Amniotic epithelial cell (primary cell): Measurements from ENCODE around the gene DDAH2.
A peak's percentile ranks its signal among the peaks of the same experiment; 100 is the strongest.

Experiments
- DNase-seq: peaks from one replicate; pipeline ENCODE4 v3.0.0-alpha.2; 2010; ENCODE audit warnings: low read depth

Gene DDAH2

GRCh38 chr6:31730631-31731086 is 1.6 kb upstream of the DDAH2 start:
- DNase-seq: no peak

GRCh38 chr6:31729979-31730630 is 1.0 kb upstream of the DDAH2 start:
- DNase-seq: peak; percentile 67

DNA sequence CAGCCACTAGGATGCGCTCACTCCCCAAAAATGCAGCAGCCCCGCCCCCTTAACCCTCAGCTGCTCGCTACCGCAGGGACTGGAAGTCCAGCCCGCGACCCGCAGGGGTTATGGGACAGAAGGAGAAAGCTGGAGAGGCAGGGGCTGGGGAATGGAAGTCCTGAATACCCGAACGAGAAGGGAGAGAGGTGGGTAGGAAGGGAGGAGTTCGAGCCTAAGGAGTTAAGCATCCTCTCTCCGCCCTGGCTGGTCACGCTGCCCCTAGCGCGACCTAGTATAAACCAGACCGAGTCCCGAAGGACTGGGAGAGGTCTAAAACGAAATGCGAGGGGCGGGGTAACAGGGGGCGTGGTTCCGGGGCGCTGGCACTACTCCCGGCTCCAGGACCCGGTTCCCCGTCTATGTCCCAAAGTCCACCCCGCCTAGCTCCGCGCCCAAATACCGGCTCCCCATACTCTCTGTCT is 448 bp upstream of the DDAH2 start:
- peak; percentile 81 for DNase-seq

GRCh38 chr6:31727717-31728671 is 1.1 kb downstream of the DDAH2 start:
- DNase-seq: no peak

DNA sequence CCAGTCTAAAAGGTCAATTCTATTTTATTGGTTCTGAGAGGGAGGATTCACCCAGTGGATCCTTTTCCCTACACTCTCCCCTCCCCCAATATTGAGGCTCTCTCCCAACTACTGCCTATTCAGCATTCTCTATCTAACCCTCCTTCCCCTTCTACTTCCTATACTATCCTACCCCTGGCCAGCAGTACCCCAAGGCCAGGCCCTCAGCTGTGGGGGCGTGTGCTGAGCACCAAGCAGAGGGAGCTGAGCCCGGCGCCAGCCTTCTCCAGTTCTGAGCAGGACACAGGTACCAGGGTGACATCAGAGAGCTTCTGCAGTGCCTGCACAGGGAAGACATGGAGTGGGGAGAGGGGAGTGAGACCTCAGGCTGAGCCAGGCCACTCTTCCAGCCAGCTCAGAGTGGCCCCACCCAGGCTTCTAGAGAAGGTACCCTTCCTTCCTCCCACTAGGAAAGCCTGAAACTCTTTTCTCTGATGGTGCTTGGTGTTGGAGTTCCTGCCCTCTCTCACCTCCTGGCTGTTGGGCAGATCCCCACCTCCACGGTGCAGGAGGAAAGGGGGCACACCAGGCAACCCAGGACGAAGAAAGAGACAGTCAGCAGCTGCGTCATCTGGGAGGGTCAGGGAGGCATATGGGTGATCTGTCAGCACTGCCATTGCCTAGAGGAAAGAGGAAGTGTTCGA is 1.9 kb downstream of the DDAH2 start:
- no peak for DNase-seq

DNA sequence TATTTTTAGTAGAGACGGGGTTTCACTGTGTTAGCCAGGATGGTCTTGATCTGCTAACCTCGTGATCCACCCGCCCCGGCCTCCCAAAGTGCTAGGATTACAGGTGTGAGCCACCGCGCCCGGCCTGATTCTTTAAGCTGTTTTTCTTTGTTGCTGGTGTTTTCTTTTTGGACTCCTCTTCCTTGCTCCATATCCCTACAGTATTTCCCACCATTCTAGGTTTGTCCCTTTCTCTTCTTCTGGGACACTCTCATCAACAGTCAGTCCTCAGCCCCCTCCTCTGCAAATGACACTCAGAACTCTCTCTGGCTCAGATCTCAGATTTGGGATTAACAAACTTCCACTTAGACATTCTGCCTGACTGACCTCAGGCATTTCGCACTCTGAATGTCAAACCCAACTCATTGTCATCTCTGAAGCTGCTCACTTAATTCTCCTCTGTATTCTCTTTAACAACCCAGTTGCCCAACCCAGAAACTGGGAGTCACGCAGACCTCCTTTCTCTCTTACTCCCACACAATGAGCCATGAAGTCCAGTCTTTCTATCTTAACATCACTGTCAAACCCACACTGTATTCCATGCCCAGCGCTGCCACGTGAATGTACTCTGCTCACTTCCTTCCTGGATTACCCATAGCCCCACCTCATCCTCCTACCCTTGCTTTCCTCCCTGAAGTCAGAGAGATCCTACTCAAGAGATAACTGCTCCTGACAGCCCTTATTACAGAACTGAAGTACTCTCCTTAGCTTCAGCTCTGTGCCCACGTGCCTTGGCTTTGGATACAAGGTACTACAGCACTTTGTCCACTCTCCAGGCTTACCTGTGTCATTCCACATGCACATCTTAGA is 3.4 kb downstream of the DDAH2 start:
- DNase-seq: peak; percentile 90

- DNase-seq: no peak
Observed at GRCh38 chr6:31723980-31724691, 5.0 kb downstream of the DDAH2 start.

DNA sequence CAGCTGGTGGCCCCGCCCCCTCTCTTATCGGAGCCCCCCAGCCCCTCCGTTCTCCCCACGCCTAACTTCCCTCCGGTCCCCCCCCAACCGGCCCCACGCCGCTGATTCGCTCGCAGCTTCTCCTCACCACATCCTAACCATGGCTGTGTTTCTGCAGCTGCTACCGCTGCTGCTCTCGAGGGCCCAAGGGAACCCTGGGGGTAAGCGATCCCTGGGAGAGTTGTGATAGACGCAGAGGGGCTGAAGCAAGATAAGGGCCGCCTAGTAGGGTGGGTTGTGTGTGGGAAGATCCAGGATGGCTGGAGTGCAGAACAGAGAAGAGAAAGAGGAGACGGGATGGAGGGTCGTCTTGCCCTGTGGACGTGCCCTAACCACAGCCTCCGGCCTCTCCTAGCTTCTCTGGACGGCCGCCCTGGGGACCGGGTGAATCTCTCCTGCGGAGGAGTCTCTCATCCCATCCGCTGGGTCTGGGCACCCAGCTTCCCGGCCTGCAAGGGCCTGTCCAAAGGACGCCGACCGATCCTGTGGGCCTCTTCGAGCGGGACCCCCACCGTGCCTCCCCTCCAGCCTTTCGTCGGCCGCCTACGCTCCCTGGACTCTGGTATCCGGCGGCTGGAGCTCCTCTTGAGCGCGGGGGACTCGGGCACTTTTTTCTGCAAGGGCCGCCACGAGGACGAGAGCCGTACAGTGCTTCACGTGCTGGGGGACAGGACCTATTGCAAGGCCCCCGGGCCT is 5.7 kb downstream of the DDAH2 start, which contains the start of gene MPIG6B:
Gene MPIG6B (plus strand): TSS at position 129 of the 735 bp plus-strand sequence. CDS start 11 bp downstream, at position 140.
- no peak for DNase-seq

- DNase-seq: no peak
Observed at GRCh38 chr6:31722173-31722572, 6.9 kb downstream of the DDAH2 start.

- no peak for DNase-seq
Observed at GRCh38 chr6:31721351-31722020, 7.6 kb downstream of the DDAH2 start, which contains the start of gene LY6G6C. TSS of gene LY6G6C (minus strand) at chr6:31721746. CDS start at chr6:31721679, 67 bp downstream.

- DNase-seq: no peak
Observed at GRCh38 chr6:31720196-31720770, 8.8 kb downstream of the DDAH2 start.

GRCh38 chr6:31719001-31719400 is 10.1 kb downstream of the DDAH2 start:
- DNase-seq: no peak

- DNase-seq: no peak
Observed at GRCh38 chr6:31718265-31718664, 10.8 kb downstream of the DDAH2 start.

DNA sequence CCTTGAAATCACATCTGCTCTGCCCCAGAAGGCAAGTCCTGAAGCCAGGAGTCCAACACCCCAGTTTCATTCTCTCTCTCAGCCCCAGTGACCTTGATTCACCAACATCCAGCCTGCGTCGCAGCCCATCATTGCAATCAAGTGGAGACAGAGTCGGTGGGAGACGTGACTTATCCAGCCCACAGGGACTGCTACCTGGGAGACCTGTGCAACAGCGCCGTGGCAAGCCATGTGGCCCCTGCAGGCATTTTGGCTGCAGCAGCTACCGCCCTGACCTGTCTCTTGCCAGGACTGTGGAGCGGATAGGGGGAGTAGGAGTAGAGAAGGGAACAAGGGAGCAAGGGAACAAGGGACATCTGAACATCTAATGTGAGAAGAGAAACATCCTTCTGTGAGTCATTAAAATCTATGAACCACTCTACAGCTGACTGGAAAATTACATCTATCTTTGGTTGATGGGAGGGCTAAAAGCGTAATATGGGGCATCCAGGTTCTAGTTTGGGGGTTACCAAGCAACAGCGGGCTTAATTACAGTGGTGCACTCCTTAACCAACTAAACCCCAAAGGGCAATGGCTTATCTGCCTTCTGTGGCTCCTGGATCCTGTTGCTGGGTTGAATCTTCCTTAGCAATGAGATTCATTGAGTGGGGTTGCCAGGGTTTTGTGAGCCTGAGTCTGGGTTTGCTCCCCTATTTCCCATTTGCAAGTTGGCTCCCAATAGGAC is 11.4 kb downstream of the DDAH2 start:
- no peak for DNase-seq

DNA sequence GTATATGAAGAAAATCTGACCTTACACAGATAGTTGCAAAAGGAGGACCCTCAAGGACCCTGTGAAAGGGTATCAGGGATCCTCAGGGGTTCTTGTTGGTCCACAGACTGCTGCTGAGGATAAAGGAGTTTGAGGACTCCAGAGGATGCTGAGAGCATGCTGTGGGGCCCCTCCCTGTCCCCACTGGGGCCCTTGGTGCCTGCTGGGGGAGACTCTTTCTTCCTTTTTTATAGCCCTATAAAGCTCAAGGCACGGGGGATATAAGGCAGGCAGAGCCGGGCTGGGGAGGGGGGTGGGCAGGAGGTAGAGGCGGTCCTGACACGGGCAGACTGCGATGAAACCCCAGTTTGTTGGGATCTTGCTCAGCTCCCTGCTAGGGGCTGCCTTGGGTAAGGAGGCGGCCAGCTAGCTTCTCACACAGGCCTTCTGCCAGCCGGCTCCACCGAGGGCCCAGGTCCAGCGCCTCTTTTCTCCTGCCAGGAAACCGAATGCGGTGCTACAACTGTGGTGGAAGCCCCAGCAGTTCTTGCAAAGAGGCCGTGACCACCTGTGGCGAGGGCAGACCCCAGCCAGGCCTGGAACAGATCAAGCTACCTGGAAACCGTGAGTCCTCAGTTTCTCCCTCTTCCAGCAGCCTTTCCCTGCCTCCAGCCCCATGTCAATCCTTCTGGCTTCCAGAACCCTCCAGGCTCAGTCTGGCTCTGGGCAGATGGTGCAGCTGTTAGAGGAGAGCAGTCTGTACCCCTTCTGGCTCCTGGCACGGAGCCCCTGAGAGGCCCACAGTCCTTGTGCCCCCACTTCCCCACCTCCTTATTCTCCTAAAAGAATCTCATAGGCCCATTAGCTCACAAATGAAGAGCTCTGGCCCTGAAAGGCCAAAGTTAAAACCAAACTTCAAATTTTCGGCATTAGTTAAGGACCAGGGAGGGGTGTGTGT is 13.8 kb downstream of the DDAH2 start, which contains the start of gene LY6G6D:
Gene LY6G6D (plus strand): TSS at position 327 of the 937 bp plus-strand sequence. CDS start 8 bp downstream, at position 335.
- DNase-seq: no peak

DNA sequence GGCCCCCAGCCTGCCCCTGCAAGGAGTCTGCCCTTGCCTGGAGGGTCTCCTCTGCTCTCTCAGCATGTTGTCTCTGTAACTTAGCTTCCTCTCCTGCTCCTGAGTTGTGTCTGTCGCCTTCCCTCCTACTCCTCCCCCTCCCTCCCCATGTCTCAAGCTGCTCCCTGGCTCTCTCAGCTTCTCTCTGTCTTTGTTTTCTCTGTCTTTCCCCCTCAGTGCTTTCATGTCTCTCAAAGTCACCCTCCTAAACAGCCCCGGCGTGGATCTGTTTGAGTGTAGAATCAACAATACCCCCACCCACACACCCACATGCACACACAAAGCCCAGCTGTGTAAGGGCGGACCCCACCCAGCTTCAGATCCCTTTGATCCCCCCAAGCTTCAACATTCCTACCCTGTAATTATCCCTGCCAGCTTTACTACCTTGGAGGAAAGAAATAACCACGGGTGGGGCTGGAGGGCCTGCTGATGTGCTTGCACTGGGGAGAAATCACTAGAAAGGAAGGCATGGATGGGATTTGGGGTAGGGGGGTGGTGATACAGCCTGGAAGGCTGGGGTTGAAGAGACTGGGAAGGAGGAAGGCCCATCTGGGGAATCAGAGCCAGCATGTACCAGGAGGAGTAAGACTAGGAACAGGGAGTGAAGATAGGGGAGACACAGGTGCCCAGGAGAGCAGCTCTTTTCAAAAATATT is 15.0 kb downstream of the DDAH2 start:
- DNase-seq: no peak
